ENCODE measurements around the gene GH1. TPM values are rescaled to one million over a fixed set of nuclear protein-coding genes. Genes with fewer than 3 reads are reported as not detected.

Gene GH1
- total and polyA plus RNA-seq, 7 donors: 0.25 TPM; not detected in 6

- Histone ChIP-seq H3K4me3 (no peak overlapping the region), H3K9me3 (no peaks in the 10 kb centered on the region), H3K27ac (no peak overlapping the region), H3K4me1 (no peaks in the 10 kb centered on the region), H3K27me3 (no peaks in the 10 kb centered on the region), H3K36me3 (no peaks in the 10 kb centered on the region)
- intact Hi-C loops (cut with DNase I): no loop called here
- WGBS, 2 donors: 94 to 96% methylated on average over 12 of the region's 12 CpGs
- no peak for TF ChIP-seq POLR2AphosphoS5 (IDR thresholded peaks at IDR 0.05)
- no peak for TF ChIP-seq POLR2A (IDR thresholded peaks at IDR 0.05)
- no peak for DNase-seq
These were observed 22.5 kb upstream of the GH1 start for GRCh38 chr17:63941162-63941561.

GRCh38 chr17:63940584-63940983 is 21.9 kb upstream of the GH1 start:
- H3K36me3 ChIP-seq: no peaks in the 10 kb centered on the region
- no peak overlapping the region for H3K27ac ChIP-seq
- TF ChIP-seq POLR2A (IDR thresholded peaks at IDR 0.05) (no peak), CTCF (IDR thresholded peaks at IDR 0.05) (no peak), POLR2AphosphoS5 (IDR thresholded peaks at IDR 0.05) (no peak), EP300 (IDR thresholded peaks at IDR 0.05) (no peak)
- no peak overlapping the region for H3K4me3 ChIP-seq
- DNase-seq: no peak
- intact Hi-C loops (cut with DNase I): no loop called here
- H3K9me3 ChIP-seq: no peaks in the 10 kb centered on the region
- H3K4me1 ChIP-seq: no peaks in the 10 kb centered on the region
- H3K27me3 ChIP-seq: no peaks in the 10 kb centered on the region
- WGBS, 2 donors: 96 to 97% methylated on average over 14 of the region's 14 CpGs

- no peaks in the 10 kb centered on the region for H3K27me3 ChIP-seq
These were observed 21.2 kb upstream of the GH1 start for GRCh38 chr17:63939884-63940283.

GRCh38 chr17:63939401-63939800 is 20.8 kb upstream of the GH1 start:
- Histone ChIP-seq H3K4me3 (no peak overlapping the region), H3K9me3 (no peaks in the 10 kb centered on the region), H3K27ac (no peak overlapping the region), H3K36me3 (no peaks in the 10 kb centered on the region), H3K4me1 (no peaks in the 10 kb centered on the region), H3K27me3 (no peaks in the 10 kb centered on the region)
- DNase-seq: no peak
- 92% methylated on average over 9 of the region's 9 CpGs for WGBS, 2 donors
- TF ChIP-seq POLR2AphosphoS5 (IDR thresholded peaks at IDR 0.05) (no peak), CTCF (IDR thresholded peaks at IDR 0.05) (no peak), EP300 (IDR thresholded peaks at IDR 0.05) (no peak)
- intact Hi-C loops (cut with DNase I): no loop called here

More at GRCh38 chr17:63939884-63940283, 21.2 kb upstream of the GH1 start:
- Histone ChIP-seq H3K9me3 (no peaks in the 10 kb centered on the region), H3K36me3 (no peaks in the 10 kb centered on the region), H3K4me3 (no peak overlapping the region), H3K4me1 (no peaks in the 10 kb centered on the region), H3K27ac (no peak overlapping the region)
- 86 to 87% methylated on average over 6 of the region's 6 CpGs for WGBS, 2 donors
- TF ChIP-seq CTCF (IDR thresholded peaks at IDR 0.05) (no peak), EP300 (IDR thresholded peaks at IDR 0.05) (no peak), POLR2AphosphoS5 (IDR thresholded peaks at IDR 0.05) (no peak), POLR2A (IDR thresholded peaks at IDR 0.05) (no peak)
- intact Hi-C loops (cut with DNase I): no loop called here
- no peak for DNase-seq

GRCh38 chr17:63937920-63938319 is 19.3 kb upstream of the GH1 start:
- Histone ChIP-seq H3K4me1 (no peaks in the 10 kb centered on the region), H3K27ac (no peak overlapping the region), H3K27me3 (no peaks in the 10 kb centered on the region), H3K4me3 (no peak overlapping the region), H3K9me3 (no peaks in the 10 kb centered on the region), H3K36me3 (no peaks in the 10 kb centered on the region)
- no peak for DNase-seq
- TF ChIP-seq CTCF (IDR thresholded peaks at IDR 0.05) (no peak), POLR2A (IDR thresholded peaks at IDR 0.05) (no peak), EP300 (IDR thresholded peaks at IDR 0.05) (no peak), POLR2AphosphoS5 (IDR thresholded peaks at IDR 0.05) (no peak)
- intact Hi-C loops (cut with DNase I): no loop called here
- 96 to 97% methylated on average over 4 of the region's 4 CpGs for WGBS, 2 donors

Measured in sigmoid colon (tissue), 7 donors.